Ascending aorta (tissue), 2 donors: ENCODE measurements around the gene CCDC28A. TPM values are rescaled to one million over a fixed set of nuclear protein-coding genes. Genes with fewer than 3 reads are reported as not detected.

Experiments used
- DNase-seq, 2 donors: peaks; one replicate each; pipeline ENCODE4 v3.0.0-alpha.2; 2019; ENCODE audit warnings: low spot score in 2 of 2
- H3K27ac ChIP-seq, 2 donors: fragments of 200-600 bp; sonication (generic); one replicate each; pipeline ENCODE4 v1.5.1; 2016 to 2017; ENCODE audit warnings: mild to moderate bottlenecking in 1 of 2
- H3K27me3 ChIP-seq: fragments of 200-600 bp; sonication (generic); one replicate; pipeline ENCODE4 v1.5.1; 2017
- H3K36me3 ChIP-seq, 2 donors: fragments of 200-600 bp; sonication (generic); one replicate each; pipeline ENCODE4 v1.5.1; 2016
- H3K4me1 ChIP-seq, 2 donors: fragments of 200-600 bp; sonication (generic); one replicate each; pipeline ENCODE4 v1.5.1; 2016 to 2017; ENCODE audit warnings: mild to moderate bottlenecking in 1 of 2
- H3K4me3 ChIP-seq, 2 donors: fragments of 200-600 bp; sonication (generic); one replicate each; pipeline ENCODE4 v1.5.1; 2016 to 2017; ENCODE audit warnings: mild to moderate bottlenecking in 1 of 2
- H3K9me3 ChIP-seq, 2 donors: fragments of 200-600 bp; sonication (generic); one replicate each; pipeline ENCODE4 v1.5.1; 2016
- intact Hi-C: fragments of 100-400 bp; cut with DNase I; formaldehyde crosslinking; loops from one replicate; pipeline ENCODE4 v1.15.1; 2023
- total RNA-seq: library from RNA; depleted of rRNA; stranded (reverse); fragments of >200 nt; gene quantifications from one replicate; pipeline ENCODE4 v1.1.0, GENCODE V29; 2016
- TF ChIP-seq, protein P1 (sequence below), 3 experiments: fragments of 200-600 bp in 2 of 3; fragments of 450-650 bp in 1 of 3; sonication (generic) in 2 of 3; IDR thresholded peaks; one replicate each; pipeline ENCODE4 v1.5.1; 2016 to 2019; ENCODE audit warnings: antibody characterized with exemption in 3 of 3, mild to moderate bottlenecking in 1 of 3, moderate library complexity in 1 of 3

CCDC28A gene
- total RNA-seq, 1 donor from 2014 or later: 0.32 TPM

DNA sequence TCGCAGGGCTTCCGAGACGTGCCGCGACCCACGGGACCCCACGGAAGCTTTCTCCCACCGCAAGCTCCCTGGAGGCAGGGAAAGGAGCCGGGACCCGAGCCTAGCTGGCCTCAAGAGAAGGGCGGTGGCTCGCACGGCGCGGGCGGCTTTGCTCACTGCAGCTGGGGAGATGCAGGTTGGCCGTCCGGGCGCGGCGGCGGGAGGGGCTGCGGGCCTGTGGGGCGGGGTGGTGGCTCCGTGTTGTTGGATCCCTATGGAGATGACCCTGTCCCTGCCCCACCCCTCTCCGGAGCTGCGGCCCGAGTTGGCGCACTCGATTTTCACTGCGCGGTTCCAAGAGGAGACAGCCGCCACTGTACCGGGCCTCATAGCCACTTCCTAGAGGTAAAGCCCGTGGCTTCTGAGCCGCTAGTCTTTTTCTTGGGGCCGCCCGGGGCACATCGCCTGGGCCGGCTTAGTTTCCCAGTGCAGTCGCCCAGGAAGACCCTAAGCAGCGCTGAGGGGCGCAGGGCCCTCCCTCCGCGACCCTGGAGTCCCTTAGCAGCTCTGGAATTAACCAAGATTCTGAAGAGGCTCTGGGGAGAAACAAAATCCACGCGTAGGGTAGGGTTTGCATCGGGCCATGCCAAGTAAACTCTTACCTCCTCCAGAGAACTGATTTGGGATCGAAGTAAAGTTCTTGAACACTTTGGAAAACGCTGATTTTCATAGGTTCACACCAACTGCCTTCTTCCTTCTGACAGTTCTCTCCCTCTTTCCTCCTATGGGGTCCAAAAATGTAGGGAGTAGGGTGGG lies 22.4 kb downstream of the CCDC28A start, which contains the start of gene ECT2L:
ECT2L (plus strand) TSS at position 279 of the 795 bp plus-strand sequence. CDS start 17,188 bp downstream, outside the sequence.
- Histone ChIP-seq H3K4me1 (no peaks in the 10 kb centered on the region), H3K9me3 (no peaks in the 10 kb centered on the region), H3K27me3 (no peaks in the 10 kb centered on the region), H3K36me3 (peaks cover 4 to 15% of the 10 kb centered on the region in 2 donors), H3K27ac (peak within 1 kb of the TSS in 1 of 2 donors; percentile 24), H3K4me3 (peak within 1 kb of the TSS; percentile 26 to 55)
- TF ChIP-seq, protein P1, sequence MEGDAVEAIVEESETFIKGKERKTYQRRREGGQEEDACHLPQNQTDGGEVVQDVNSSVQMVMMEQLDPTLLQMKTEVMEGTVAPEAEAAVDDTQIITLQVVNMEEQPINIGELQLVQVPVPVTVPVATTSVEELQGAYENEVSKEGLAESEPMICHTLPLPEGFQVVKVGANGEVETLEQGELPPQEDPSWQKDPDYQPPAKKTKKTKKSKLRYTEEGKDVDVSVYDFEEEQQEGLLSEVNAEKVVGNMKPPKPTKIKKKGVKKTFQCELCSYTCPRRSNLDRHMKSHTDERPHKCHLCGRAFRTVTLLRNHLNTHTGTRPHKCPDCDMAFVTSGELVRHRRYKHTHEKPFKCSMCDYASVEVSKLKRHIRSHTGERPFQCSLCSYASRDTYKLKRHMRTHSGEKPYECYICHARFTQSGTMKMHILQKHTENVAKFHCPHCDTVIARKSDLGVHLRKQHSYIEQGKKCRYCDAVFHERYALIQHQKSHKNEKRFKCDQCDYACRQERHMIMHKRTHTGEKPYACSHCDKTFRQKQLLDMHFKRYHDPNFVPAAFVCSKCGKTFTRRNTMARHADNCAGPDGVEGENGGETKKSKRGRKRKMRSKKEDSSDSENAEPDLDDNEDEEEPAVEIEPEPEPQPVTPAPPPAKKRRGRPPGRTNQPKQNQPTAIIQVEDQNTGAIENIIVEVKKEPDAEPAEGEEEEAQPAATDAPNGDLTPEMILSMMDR (IDR thresholded peaks at IDR 0.05): no peak
- intact Hi-C loops: no loop called here
- DNase-seq: peak in 1 of 2 donors; percentile 70

GRCh38 chr6:138796771-138797170 lies 23.2 kb downstream of the CCDC28A start:
- intact Hi-C loops: no loop called here
- DNase-seq: no peak
- Histone ChIP-seq H3K4me1 (no peaks in the 10 kb centered on the region), H3K4me3 (no peak overlapping the region), H3K27ac (no peak overlapping the region), H3K27me3 (no peaks in the 10 kb centered on the region), H3K9me3 (no peaks in the 10 kb centered on the region), H3K36me3 (peaks cover 0 to 7% of the 10 kb centered on the region in 2 donors)
- TF ChIP-seq, protein P1 (IDR thresholded peaks at IDR 0.05): no peak

- Histone ChIP-seq H3K9me3 (no peaks in the 10 kb centered on the region), H3K4me3 (no peak overlapping the region), H3K4me1 (no peaks in the 10 kb centered on the region), H3K27ac (no peak overlapping the region), H3K36me3 (no peaks in the 10 kb centered on the region), H3K27me3 (no peaks in the 10 kb centered on the region)
- no peak for DNase-seq
- TF ChIP-seq, protein P1 (IDR thresholded peaks at IDR 0.05): no peak
- intact Hi-C loops: no loop called here
Measured at GRCh38 chr6:138797806-138798446, 24.4 kb downstream of the CCDC28A start.

DNA sequence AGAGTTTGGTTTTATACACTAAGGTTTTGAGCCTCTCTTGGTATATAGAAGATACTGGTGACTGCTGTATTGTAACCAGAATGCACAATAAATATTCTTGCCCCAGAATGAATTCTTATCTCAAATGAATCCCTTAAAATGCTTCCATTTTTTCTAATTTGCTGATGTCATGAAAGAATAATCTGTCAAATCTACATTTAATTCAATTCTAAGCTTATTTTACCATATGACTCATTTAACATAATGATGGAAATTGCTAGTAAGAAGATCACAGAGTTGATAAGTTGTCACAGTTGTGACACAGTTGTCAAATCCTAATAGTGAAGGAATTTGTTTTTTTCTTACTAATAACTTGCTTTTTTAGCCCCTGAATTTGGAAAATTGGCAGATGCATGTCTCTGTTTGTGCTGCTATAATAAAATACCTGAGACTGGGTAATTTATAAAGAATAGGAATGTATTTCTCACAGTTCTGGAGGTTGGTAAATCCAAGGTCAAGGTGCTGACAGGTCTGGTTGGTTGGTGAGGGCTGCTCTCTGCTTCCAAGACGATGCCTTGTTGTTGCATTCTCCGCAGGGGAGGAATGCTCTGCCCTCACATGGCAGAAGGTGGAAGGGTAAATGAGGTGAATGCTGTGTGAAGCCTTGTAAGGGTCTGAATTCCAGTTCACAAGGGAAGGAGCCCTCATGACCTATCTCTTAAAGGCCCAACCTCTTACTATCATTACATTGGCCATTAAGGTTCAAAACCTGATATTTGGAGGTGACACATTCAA lies 27.0 kb downstream of the CCDC28A start:
- Histone ChIP-seq H3K27me3 (no peaks in the 10 kb centered on the region), H3K27ac (no peak overlapping the region), H3K9me3 (no peaks in the 10 kb centered on the region), H3K4me3 (no peak overlapping the region), H3K4me1 (no peaks in the 10 kb centered on the region), H3K36me3 (no peaks in the 10 kb centered on the region)
- TF ChIP-seq, protein P1 (IDR thresholded peaks at IDR 0.05): no peak
- no peak for DNase-seq
- intact Hi-C loops: no loop called here

GRCh38 chr6:138803331-138803730 lies 29.8 kb downstream of the CCDC28A start:
- no peak for DNase-seq
- H3K4me1 ChIP-seq: no peaks in the 10 kb centered on the region
- no peaks in the 10 kb centered on the region for H3K9me3 ChIP-seq
- H3K4me3 ChIP-seq: no peak overlapping the region
- no peaks in the 10 kb centered on the region for H3K36me3 ChIP-seq
- no peak overlapping the region for H3K27ac ChIP-seq
- no peaks in the 10 kb centered on the region for H3K27me3 ChIP-seq
- intact Hi-C loops: no loop called here
- TF ChIP-seq, protein P1 (IDR thresholded peaks at IDR 0.05): no peak
